GM19238 (cell line): ENCODE data around the gene MECR.
"Not testable (repeated sequence)": the region's sequence is repeated elsewhere in the genome, so short reads cannot be mapped to it uniquely, and the experiment has no call there.

ENCODE experiments used
- DNase-seq: peaks from one replicate; pipeline ENCODE4 v3.0.0; 2011; ENCODE audit warnings: low spot score; ENCODE audit not compliant: insufficient read length

The MECR gene

DNA sequence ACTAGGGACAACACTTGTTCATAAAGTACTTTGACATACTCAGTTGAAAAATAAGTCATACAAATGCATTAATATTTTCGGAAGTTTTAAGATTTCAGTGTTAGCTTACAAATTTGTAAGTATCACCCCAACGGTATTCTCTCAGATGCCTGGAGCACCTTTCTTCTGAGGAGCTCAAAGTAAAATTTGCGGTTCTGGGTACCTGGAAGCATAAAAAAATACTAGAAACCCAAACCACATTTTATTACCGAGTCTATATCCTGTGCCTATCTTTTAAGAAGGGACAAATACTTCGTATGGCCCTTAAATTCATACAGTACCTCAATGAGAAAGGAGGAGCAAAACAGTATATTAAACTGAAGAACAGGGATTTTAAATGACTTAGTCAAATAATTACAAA is 59.2 kb downstream of the MECR start:
- DNase-seq: no peak

DNA sequence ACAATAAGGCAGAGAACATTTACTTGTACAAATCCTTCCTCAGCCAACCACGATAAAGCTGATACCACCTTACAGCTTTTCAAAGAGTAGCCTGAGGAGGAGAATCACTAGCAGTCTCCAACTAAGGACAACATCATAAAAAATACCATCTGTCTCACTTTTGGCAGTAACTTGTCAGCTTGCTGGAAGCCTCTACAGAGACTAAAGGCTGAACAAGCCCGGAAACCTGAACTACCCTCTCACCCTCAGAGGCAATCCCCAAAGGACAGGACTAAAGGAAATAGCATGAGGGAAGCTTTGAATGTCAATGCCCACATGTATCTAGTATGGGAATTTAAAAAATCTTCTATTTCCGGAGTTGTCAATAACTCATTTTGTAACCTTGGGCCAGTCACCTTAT is 59.6 kb downstream of the MECR start:
- DNase-seq: no peak

DNA sequence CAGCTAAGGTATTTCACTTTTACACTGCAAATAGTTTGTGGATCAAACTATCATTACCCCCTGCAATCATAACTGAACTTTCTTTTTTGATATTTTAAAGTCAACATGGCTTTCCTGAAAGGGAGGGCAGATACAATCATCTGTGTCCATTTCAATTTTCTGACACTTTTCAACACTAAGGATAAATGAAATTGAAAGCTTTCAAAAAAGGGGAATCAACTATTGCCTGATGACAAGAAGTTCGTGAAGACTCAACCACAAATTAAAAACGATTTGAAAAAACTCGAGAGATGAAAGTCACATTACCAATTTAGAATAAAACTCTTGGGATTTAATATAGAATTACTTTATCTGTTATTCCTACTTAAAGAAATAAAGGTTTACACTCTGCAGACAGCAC is 60.8 kb downstream of the MECR start:
- no peak for DNase-seq

DNA sequence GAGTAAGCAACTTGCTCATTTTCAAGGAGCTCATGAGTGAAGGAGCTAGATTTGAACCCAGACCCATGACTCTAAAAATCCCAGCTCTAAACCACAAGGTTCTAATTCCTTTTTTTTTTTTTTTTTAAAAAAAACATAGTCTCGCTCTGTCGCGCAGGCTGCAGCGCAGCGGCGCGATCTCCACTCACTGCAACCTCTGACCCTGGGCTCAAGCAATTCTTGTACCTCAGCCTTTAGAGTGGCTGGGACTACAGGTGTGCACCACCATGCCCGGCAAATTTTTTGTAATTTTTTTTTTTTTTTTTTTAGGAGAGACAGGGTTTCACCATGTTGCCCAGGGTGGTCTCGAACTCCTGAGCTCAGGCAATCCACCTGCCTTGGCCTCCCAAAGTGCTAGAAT is 62.8 kb downstream of the MECR start:
- DNase-seq: no peak

DNA sequence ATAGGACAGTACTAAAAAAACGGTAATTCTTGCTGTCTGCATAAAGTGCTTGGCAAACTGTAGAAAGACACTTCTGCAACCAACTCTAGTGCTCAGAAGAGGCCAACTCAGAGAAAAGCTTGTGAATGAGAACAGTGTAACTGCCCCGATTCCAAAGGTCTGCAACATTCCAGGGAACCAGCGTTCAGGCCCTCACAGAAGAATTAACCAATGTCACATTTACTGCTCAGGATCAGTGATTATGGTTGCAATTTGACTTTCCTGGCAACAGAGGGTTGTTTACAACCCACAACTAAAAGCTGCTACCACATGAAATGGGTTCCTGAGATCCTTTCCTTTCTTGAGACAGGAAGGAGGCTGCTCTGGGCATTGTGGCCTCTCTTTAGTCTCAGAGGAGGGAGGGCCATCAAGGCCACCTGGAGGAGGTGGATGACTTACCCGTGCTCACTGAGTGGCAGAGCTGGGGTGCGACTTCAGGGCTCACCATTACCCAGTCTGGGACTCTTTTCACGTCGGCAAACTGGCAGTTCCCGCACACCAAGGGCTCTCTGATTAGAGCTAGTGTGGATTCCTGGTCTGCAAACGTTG is 64.3 kb downstream of the MECR start:
- no peak for DNase-seq

DNA sequence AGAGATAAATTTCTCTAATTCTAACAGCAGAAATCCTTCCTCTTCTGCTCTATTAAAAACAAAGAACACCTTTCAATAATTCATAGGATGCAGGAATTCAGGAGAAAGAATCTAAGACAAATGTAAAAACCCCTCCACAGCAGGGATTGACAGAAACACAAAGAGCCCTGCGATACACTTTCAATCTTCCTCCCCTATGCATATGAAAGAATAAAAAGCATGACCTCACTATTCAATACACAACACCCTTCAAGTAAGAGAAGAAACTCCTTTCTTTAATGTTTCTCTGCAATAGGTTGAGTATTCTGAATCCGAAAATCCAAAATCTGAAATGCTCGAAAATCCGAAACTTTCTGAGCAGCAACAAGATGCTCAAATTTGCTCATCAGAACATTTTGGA is 66.1 kb downstream of the MECR start:
- DNase-seq: no peak

DNA sequence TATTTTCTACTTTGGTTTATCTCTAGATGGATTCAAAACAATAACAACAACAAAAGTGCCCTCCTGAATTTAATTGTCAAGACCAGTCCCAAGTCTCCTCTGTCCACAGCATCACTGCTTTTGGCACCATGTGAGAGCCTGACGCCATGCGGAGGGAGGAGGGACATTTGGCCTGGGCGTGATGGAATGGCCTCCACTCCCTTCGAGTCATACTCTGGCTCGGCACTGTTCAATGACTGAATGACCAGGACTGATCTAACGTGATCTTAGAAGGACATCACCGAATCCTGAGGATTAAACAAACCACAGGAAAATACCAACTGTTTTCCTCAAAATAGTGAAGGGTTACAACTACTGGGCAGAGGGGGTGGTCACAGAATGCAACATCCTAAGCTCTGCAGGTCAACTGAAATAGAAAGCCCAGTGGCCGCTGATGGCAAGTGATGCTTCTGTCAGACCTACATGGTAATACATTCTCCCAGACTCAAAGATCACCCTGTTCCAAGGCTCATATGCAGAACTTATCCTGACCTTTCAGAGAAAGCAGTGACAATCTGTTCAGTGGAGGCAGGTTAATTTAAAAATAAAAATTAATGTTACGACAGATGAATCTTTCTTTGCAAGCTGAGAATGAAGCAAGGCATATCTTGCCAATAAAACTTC is 68.1 kb downstream of the MECR start:
- DNase-seq: no peak

DNA sequence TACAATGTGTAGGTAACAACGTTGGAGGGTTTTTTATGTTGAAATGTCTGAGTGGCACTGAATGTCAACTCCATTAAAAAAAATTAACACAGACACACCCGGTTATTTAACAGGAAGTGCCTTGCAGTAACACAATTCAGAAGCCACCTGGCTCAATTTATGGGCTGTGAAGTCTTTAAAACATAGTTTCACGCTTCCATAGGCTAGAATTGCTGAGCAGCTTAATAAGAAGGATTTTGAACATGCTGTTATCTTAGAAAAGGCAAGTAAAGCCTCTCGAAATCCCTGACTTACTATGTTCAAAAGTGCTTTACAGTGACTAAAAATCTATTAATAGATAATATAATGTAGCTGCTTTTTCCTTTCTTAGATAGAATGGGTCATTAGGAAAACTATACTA is 68.7 kb downstream of the MECR start:
- no peak for DNase-seq

DNA sequence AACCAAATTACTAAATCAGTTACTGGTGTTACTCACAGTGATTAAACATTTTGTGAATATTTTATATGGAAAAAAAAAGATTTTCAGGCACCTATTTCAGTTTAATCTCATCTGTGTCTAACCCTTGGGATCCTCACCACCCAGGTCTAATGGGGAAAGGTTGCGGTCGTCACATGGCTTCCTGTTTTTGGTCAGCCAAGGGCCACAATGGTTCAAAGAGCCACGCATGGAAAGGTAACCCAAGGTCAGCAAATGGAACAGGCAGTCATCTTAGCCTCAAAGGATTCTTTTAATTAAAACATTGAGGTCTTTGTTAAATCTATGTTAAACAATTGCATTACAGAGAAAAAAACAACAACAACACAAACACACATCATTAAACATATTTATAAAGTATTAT is 71.0 kb downstream of the MECR start:
- DNase-seq: no peak

DNA sequence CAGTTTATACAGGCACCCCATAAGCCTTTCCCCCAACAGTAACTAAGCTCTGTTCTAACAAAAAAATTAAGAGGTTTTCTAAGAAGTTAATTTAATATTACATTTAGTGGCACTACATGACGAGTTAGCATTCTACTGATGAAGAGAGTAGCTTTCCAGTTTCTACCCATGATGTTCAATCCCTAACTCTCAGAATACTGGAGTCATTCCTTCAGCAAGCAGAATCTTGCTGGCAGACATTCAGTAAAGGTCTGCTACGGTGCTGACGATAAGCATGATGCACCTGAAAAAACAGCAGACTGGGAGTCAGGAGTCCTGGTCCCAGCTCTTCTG is 73.5 kb downstream of the MECR start:
- no peak for DNase-seq

DNA sequence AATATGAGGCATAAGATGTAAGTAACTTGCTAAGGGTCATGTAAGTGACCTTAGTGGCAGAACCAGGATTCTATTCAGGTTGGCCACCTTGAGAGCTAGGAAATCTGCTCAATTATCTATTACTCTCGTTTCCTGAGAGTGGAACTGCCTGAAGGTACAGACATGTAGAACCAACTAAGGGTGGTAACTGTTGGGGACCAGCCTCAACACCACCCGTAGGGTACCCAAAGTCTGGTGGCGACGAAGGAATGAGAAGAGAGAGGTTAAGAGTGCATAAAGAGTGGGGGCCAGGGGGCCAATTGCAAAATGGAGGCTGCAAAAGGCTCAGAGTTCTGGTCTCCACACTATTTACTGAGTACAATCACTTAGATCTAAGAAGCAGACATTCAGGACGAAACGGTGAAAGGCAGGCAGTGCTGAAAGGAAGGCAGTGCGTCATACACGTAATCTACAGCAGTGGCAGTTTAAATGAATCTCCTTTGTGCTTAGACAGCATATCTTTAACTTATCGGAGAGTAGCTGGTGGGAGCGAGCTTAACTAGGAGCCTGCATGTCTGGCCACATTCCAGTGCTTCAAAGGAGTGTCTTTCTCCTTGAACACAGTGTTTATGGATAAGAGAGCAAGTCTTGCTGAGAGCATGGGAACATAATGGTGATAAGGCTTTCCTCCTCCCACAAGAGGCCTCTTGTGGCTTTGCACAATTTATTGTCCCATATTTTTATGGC is 74.0 kb downstream of the MECR start:
- no peak for DNase-seq

DNA sequence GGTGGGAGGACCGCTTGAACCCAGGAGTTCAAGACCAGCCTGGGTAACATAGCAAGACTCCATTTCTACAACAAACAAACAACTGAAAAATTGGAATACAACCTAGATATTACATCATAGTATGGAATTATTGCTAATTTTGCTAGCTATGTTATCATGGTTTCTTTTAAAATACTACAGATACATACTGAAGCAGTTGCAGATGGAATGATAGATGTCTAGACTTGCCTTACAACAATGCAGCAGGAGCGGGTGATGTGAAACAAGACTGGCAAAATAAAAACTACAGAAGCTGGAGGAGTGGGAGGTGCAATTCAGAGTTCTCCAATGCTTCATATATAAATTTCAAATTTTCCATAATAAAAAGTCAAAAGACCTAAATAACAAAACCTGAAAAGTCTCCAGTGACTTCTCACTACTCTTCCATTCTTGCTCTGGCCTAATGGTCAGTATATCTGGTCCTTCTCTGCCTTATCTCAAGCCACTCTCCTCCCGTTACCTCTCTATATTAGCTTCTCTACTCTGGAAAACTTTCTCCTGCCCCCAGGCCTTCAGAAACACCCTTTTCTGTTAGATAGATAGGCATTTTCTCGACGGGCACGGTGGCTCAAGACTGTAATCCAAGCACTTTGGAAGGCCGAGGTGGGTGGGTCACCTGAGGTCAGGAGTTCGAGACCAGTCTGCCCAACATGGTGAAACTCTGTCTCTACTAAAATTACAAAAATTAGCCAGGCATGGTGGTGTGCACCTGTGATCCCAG is 78.5 kb downstream of the MECR start:
- DNase-seq: no peak

DNA sequence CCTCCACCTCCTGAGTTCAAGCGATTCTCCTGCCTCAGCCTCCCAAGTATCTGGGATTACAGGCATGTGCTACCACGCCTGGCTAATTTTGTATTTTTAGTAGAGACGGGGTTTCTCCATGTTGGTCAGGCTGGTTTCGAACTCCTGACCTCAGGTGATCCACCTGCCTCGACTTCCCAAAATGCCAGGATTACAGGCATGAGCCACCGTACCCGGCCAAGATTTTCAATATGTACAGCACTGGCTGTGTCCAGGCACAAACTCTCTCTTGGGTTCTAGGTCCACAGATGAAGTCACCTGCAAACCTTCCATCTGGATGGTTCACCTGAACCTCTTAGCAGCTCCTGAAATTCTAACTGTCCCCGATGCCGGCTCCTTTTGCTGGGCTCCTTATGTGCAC is 80.4 kb downstream of the MECR start:
- DNase-seq: not testable (repeated sequence)

DNA sequence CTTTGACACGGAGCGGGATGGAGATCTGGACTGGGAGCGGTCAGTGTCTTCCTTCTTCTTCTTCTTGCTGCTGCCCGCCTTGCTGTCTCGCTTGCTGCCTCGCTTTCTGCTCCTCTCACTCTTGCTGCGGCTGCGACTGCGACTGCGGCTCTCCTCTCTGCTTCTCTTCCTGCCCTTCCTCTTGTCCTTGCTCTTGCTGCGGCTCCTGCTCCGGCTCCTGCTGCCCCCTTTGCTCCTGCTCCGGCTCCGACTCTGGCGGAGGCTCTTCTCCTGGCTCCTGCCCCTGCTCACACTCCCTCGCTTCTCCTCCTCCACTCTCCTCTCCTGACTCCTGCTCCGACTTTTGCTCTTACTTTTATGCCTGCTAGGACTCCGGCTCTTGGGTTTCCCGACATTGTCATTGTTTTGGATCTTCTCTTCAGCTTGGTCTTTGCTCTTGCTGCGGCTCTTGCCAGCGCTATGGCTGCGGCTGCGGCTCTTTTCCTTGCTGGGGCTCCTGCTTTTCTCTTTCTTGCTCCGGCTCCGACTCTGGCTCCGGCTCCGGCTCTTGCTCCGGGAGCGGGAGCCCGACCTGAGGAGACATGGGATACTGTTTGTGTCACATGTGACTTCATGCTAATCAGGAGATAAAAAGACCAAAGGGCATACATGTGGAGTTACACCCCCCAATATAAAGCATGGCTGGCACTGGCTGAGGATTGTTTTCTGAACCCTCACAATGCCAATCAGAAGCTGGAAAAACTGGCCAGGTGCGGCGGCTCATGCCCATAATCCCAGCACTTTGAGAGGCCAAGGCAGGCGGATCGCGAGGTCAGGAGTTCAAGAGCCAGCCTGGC is 81.9 kb downstream of the MECR start:
- DNase-seq: no peak

DNA sequence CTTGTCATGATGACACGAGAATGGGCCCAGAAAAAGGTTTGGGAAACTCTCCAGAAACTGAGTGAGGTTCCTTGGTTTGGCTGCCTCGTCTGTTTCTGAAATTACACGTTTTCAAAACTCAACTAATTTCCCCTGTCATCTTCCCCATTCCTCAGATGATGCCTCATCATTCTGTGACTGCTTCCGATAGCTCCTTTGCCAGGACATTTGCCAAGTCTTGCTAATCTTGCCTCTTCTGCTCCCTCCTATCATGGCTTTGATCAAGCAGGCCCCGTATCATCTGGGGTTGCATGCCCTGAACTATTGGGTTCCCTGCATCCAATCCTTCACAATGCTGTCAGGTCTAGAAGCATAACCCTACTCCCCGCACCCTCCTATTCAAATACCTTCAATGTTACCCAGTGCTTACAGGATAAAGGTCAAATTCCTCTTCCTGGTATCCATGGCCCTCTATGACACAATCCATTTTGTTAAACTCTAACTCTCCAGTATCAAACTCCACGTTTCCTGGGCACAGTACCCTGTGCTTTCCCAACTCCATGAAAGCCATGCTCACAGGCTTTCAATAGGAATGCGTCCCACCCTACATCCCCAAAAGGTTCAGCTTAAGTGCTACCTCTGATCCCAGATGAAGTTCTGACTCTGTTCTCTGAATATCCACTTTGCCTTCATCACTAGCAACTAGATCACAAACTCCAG is 84.8 kb downstream of the MECR start:
- no peak for DNase-seq

DNA sequence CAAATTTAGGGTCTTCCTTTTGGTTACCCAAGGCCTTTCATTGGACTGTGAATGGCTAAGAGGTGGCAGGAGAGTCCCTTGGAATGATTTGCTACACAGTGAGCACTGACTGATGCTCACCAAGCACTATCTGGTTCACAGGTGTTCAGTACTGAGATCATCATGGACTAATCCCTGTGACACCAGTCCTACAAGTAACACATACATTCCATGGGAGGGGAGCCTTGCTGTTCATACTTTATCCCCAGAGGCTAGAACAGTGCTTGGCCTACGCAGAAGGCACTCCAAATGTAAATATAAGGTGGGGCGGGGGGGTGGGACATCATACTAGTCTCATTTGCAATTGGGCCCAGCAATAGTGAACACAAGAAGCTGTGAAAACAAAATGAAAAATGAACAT is 86.6 kb downstream of the MECR start:
- DNase-seq: no peak

DNA sequence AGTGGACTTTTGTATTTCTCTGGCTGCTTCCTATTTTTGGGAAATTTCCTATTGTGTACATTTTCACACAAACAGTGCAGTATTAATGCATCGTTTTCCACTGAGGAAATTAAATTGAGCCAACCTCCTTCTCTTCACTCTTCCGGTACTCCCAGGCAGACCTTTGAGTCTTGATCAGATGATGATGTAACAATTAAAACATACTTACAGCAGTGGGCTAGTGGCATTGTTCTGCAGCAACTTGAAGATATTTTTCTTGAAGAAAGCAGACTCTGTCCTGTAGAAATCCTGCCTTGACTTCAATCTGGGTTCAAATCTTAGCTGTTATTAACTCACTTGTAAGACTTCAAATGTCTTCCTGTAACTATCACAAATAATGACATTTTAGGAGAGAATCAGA is 88.0 kb downstream of the MECR start:
- no peak for DNase-seq
